ENCODE data around the gene NGLY1. TPM values are rescaled to one million over a fixed set of nuclear protein-coding genes. Genes with fewer than 3 reads are reported as not detected.

NGLY1 gene
- total RNA-seq, 1 experiment from 2014 or later = 29.4 TPM

GRCh38 chr3:25697553-25697952, 85.7 kb downstream of the NGLY1 start:
- no peak overlapping the region for H3K4me3 ChIP-seq (replicated peaks in 1 of 2; ENCODE audit: low read depth in 1 of 2, low read length in 2 of 2)
- ChIA-PET RAD21 (ENCODE audit: low non-redundant PET in 1 of 2, low total read pairs in 2 of 2, uncharacterized antibody in 2 of 2, unreplicated experiment in 2 of 2) (no interaction called here), CTCF (interaction anchor here (1.4 kb wide), 1 partner anchor 49 kb away, joined by 3 read pairs; no protein-coding TSS in a partner anchor), POLR2A (no interaction called here)
- ATAC-seq (no peak), DNase-seq (ENCODE audit: low read depth, low spot score) (no peak)
- peaks cover 11% of the 10 kb centered on the region; the same call in 1 of the 2 replicates for H3K27me3 ChIP-seq (ENCODE audit: insufficient read depth, low read length)
- no TSS peak for BruUV-seq (replicated peaks)
- H3K9me2 ChIP-seq (ENCODE audit: insufficient read depth) = no peaks in the 10 kb centered on the region
- intact Hi-C loops (cut with micrococcal nuclease) = no loop called here
- H3K9ac ChIP-seq (ENCODE audit: low read length) = no peak overlapping the region
- H3K79me2 ChIP-seq (ENCODE audit: insufficient read depth, low read length) = no peaks in the 10 kb centered on the region
- no peak overlapping the region for H3K27ac ChIP-seq (ENCODE audit: low read depth, low read length)
- H3K4me1 ChIP-seq (ENCODE audit: control insufficient read depth in 1 of 2, insufficient read depth in 2 of 2, low read length in 2 of 2) = no peaks in the 10 kb centered on the region
- no peaks in the 10 kb centered on the region for H3K36me3 ChIP-seq (ENCODE audit: control insufficient read depth in 1 of 2, insufficient read depth in 2 of 2, low read length in 2 of 2)
- H3K4me2 ChIP-seq (ENCODE audit: low read length) = no peak overlapping the region
- H2AFZ ChIP-seq (ENCODE audit: low read depth, low read length, poor library complexity, severe bottlenecking) = no peak overlapping the region
- H3K9me3 ChIP-seq (ENCODE audit: control insufficient read depth in 1 of 2, insufficient read depth in 1 of 2, low read depth in 1 of 2, low read length in 2 of 2) = no peaks in the 10 kb centered on the region
- TF ChIP-seq REST (IDR thresholded peaks at IDR 0.05; ENCODE audit: low read depth) (no peak), CTCF (IDR thresholded peaks at IDR 0.05 in 2 of 3, conservative IDR thresholded peaks at IDR 0.05 in 1 of 3; ENCODE audit: borderline replicate concordance in 1 of 3, insufficient read depth in 1 of 3, low read depth in 2 of 3, low read length in 2 of 3) (no peak), CEBPB (IDR thresholded peaks at IDR 0.05; ENCODE audit: low read depth) (no peak), ATF3 (IDR thresholded peaks at IDR 0.05) (no peak), ELF1 (IDR thresholded peaks at IDR 0.05; ENCODE audit: borderline replicate concordance, low read depth) (no peak), TCF7L2 (IDR thresholded peaks at IDR 0.05; ENCODE audit: borderline replicate concordance, extremely low read depth, insufficient read depth, insufficient read length) (no peak), EGR1 (IDR thresholded peaks at IDR 0.05; ENCODE audit: low read depth) (no peak), FOSL1 (IDR thresholded peaks at IDR 0.05; ENCODE audit: low read depth) (no peak)
- no peaks in the 10 kb centered on the region for H4K20me1 ChIP-seq (ENCODE audit: insufficient read depth)
